Activated CD8-positive, alpha-beta memory T cell treated with anti-CD3 and anti-CD28 coated beads, Interleukin-2, amount 10 ng/mL, durations not matched to agents 7 days and 5 days (primary cell): ENCODE results near the gene TRA2A. TPM values are rescaled to one million over a fixed set of nuclear protein-coding genes. Genes with fewer than 3 reads are reported as not detected.
A peak's percentile ranks its signal among the peaks of the same experiment; 100 is the strongest.
"Not testable (repeated sequence)": the region's sequence is repeated elsewhere in the genome, so short reads cannot be mapped to it uniquely, and the experiment has no call there.

Experiments used
- ATAC-seq: fragments of 150-1000 bp; cut with Tn5 transposase; one replicate; pipeline ENCODE4 v1.10.0; 2021; ENCODE audit warnings: moderate library complexity
- CTCF ChIA-PET: fragments of 350-600 bp; sonication (Branson Sonifier 250); formaldehyde crosslinking; loops from one replicate; lab custom pipeline; 2021; ENCODE audit warnings: antibody characterized with exemption; lab: Charles Lee
- DNase-seq: peaks from one replicate; pipeline ENCODE4 v3.0.0-alpha.2; 2020
- H3K27ac Mint-ChIP-seq: one replicate; pipeline ENCODE4 v1.8.0; 2021; ENCODE audit warnings: mild to moderate bottlenecking, mixed read lengths
- H3K27me3 Mint-ChIP-seq: one replicate; pipeline ENCODE4 v1.8.0; 2021; ENCODE audit warnings: mixed read lengths
- H3K36me3 Mint-ChIP-seq: one replicate; pipeline ENCODE4 v1.8.0; 2021; ENCODE audit warnings: mild to moderate bottlenecking, mixed read lengths
- H3K4me1 Mint-ChIP-seq: one replicate; pipeline ENCODE4 v1.8.0; 2021; ENCODE audit warnings: mixed read lengths
- H3K4me3 Mint-ChIP-seq: one replicate; pipeline ENCODE4 v1.8.0; 2021; ENCODE audit warnings: mild to moderate bottlenecking, moderate library complexity, mixed read lengths
- H3K9me3 Mint-ChIP-seq: one replicate; pipeline ENCODE4 v1.8.0; 2022; ENCODE audit warnings: low read depth, mixed read lengths
- total RNA-seq, 2 experiments: library from RNA; stranded (reverse); gene quantifications; one replicate each; pipeline ENCODE4 v1.2.3, GENCODE V29; 2021

TRA2A gene
- total RNA-seq, 2 experiments from 2014 or later = 108 to 113 TPM

DNA sequence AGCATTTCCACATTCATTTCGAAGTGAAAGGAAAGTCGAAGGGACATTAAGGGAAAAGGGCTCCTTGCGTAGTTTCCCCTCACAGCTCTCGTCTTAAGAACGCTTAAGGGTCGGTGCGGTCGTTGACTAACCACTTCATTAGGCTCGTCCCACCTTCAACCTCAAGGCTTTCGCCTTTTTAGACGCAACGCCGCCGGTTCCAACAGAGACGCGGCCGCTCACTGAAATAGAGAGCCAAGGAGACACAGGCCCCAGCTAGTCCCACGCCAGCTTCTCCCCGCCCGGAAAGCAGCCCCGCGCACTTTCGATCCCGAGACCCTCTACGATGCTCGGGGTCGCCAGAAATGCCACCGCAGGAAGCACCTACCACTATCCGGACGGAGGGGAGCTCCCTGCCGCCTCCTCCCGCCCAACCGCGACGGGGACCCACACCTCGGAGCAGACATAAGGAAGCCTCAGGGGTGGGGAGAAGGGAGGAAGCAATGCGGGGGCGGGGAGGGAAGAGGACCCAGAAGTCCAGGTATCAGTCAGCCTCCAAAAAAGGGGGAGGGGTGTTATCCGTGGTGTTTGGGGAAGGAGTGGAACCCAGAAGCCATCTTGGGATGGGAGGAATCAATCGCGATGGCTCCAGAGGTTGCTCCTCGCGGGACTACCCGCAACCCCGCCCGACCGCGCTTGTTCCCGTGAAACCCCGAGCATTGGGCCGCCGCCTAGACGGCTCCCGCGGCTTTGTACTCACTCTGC, 559 bp downstream of the TRA2A start:
- Mint-ChIP-seq H3K27ac (peak overlapping the region; percentile 100), H3K4me3 (peak overlapping the region; percentile 96), H3K27me3 (no peaks in the 10 kb centered on the region), H3K36me3 (peaks cover 18% of the 10 kb centered on the region), H3K9me3 (no peaks in the 10 kb centered on the region), H3K4me1 (peaks cover 40% of the 10 kb centered on the region)
- CTCF ChIA-PET = interaction anchor here (0.8 to 2.4 kb wide), 6 partner anchors 9 to 258 kb away, joined by 3 to 14 read pairs (median 5); no protein-coding TSS in a partner anchor
- DNase-seq (peak; percentile 75), ATAC-seq (peak; percentile 53)

DNA sequence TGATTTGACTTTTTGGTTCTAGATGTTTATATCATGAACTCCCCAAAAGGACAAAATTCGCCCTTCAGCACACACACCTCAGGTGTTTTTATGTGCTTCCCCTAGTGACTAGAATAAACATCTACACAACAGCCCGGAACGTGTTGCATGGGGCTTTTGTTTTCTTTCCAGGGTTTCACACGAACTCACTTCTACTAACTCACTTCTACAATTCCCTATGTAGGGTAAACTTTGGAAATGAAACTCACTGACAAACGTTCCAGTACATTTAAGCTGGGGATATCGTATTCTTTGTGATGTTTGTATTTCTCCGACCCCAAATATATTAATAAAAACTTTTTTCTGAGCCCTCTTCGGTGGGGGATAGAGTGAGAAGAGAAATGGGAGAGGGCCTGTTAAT, 1.4 kb downstream of the TRA2A start:
- Mint-ChIP-seq H3K4me3 (peak overlapping the region; percentile 96), H3K36me3 (peaks cover 18% of the 10 kb centered on the region), H3K27me3 (no peaks in the 10 kb centered on the region), H3K4me1 (peaks cover 45% of the 10 kb centered on the region), H3K27ac (peak overlapping the region; percentile 100), H3K9me3 (no peaks in the 10 kb centered on the region)
- CTCF ChIA-PET = interaction anchor here (1.0 to 2.4 kb wide), 5 partner anchors 10 to 257 kb away, joined by 3 to 14 read pairs (median 6); no protein-coding TSS in a partner anchor
- peak; percentile 35 for ATAC-seq
- peak; percentile 66 for DNase-seq

DNA sequence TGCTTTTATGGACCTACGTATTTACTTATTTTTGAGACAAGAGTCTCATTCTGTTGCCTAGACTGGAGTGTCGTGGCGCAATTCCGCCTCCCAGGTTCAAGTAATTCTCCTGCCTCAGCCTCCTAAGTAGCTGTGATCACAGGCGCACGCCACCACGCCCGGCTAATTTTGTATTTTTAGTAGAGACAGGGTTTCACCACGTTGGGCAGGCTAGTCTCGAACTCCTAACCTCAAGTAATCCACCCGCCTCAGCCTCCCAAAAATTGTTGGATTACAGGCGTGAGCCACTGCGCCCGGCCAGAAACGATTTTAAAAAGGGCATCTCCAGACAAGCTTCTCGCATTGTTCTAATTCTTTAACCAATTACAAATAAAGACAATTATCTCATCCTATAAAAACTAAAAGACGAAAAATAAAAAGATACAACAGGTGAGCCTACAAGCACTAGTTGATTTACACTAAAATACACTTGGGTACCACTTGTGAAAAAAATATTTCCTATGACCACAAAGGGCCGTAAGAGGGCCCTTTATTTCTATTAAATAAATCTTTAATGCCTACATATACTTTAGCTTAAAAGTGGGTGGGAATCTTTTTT, 2.4 kb downstream of the TRA2A start:
- H3K36me3 Mint-ChIP-seq = peaks cover 20% of the 10 kb centered on the region
- peak overlapping the region; percentile 96 for H3K4me3 Mint-ChIP-seq
- H3K4me1 Mint-ChIP-seq = peaks cover 50% of the 10 kb centered on the region
- no peaks in the 10 kb centered on the region for H3K9me3 Mint-ChIP-seq
- no peak for DNase-seq
- no peak for ATAC-seq
- CTCF ChIA-PET = interaction anchor here (0.6 to 1.8 kb wide), 9 partner anchors 9 to 637 kb away, joined by 3 to 7 read pairs (median 3); no protein-coding TSS in a partner anchor
- H3K27ac Mint-ChIP-seq = no peak overlapping the region
- no peaks in the 10 kb centered on the region for H3K27me3 Mint-ChIP-seq

DNA sequence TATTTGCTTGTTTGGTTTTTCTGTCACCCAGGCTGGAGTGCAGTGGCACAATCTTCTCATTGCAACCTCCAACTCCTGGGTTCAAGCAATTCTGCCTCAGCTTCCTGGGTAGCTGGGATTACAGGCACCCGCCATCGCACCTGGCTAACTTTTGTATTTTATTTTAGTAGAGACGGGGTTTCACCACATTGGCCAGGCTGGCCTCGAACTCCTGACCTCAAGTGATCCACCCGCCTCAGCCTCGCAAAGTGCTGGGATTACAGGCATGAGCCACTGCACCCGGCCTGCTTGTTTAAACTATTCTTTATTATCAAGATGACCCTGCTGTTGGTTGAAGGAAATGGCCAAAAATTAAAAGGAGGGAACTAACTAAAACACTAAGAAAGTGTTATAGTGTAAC, 6.2 kb downstream of the TRA2A start:
- H3K4me3 Mint-ChIP-seq, CTCF ChIA-PET: not testable (repeated sequence)
- peaks cover 41% of the 10 kb centered on the region for H3K36me3 Mint-ChIP-seq

DNA sequence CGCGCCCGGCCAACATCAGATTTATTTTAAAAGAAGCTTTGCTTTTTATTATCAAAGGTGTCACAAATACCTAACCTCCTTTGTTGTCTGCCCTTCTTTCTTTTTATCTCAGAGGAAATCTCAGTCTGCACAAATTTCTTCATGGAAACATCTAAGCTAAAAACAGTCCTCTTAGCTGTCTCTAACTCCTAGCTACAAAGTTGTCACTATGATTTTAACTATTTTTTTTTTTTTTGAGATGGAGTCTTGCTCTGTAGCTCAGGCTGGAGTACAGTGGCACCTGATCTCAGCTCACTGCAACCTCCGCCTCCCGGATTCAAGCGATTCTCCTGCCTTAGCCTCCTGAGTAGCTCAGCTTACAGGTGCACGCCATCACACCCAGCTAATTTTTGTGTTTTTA, 7.3 kb downstream of the TRA2A start:
- Mint-ChIP-seq H3K27ac (no peak overlapping the region), H3K27me3 (no peaks in the 10 kb centered on the region), H3K36me3 (peaks cover 42% of the 10 kb centered on the region), H3K4me3 (no peak overlapping the region), H3K4me1 (peaks cover 56% of the 10 kb centered on the region), H3K9me3 (no peaks in the 10 kb centered on the region)
- no peak for DNase-seq
- no peak for ATAC-seq
- CTCF ChIA-PET = interaction anchor here (0.9 to 3.0 kb wide), 3 partner anchors 21 to 252 kb away, joined by 4 to 11 read pairs (median 4); no protein-coding TSS in a partner anchor

More for the DNA sequence above, 6.2 kb downstream of the TRA2A start:
- not testable (repeated sequence) for H3K27me3 Mint-ChIP-seq, DNase-seq, ATAC-seq, H3K9me3 Mint-ChIP-seq
- Mint-ChIP-seq H3K4me1 (peaks cover 64% of the 10 kb centered on the region), H3K27ac (peak overlapping the region; percentile 36)

DNA sequence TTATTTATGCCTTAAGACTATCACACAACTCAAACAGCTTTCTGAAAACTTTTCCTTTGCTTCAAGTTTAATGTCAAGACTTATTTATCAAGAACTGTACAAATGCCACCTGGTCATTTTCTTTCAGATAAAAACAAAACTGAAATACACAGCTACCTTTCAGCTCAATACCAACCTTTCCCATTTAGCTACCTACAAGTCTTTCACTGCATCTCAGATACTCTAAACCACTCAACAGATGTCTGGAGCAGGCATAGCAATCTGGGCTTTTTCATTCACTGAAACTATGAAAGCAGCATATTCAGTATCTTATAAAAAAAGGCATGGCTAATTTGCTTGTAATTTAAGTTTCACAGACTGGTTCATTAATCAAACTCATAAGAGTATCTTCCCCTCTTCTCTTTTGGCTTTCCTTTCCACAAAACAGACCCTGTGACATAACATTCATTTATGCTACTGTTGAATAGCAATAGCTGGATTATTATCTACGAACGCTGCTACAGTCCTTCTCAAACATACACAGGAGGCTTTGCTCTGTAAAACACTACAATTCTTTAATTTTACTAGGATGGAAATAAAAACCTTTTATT, 8.2 kb downstream of the TRA2A start:
- no peak for ATAC-seq
- Mint-ChIP-seq H3K4me1 (peaks cover 47% of the 10 kb centered on the region), H3K27ac (no peak overlapping the region), H3K27me3 (no peaks in the 10 kb centered on the region), H3K36me3 (peaks cover 43% of the 10 kb centered on the region), H3K4me3 (no peak overlapping the region), H3K9me3 (no peaks in the 10 kb centered on the region)
- DNase-seq = no peak
- CTCF ChIA-PET = interaction anchor here (1.1 to 3.0 kb wide), 3 partner anchors 9 to 251 kb away, joined by 4 to 11 read pairs (median 4); no protein-coding TSS in a partner anchor

DNA sequence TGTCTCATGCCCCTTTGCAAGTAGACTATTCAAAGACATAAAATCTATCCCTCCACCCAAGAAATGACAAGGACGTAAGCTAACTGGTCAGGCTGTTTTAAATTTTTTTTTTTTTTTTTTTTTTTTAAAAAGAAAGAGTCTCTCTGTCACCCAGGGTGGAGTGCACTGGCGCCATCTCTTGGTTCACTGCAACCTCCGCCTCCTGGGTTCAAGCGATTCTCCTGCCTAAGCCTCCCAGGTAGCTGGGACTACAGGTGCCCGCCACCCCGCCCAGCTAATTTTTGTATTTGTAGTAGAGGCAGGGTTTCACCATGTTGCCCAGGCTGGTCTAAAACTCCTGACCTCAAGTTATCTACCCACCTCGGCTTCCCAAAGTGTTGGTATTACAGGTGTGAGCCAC, 11.2 kb downstream of the TRA2A start:
- ATAC-seq = no peak
- Mint-ChIP-seq H3K27ac (no peak overlapping the region), H3K9me3 (no peaks in the 10 kb centered on the region), H3K36me3 (peaks cover 68% of the 10 kb centered on the region), H3K4me1 (peaks cover 35% of the 10 kb centered on the region), H3K27me3 (no peaks in the 10 kb centered on the region), H3K4me3 (no peak overlapping the region)
- CTCF ChIA-PET = interaction anchor here (0.7 to 1.7 kb wide), 6 partner anchors 8 to 284 kb away, joined by 3 to 5 read pairs (median 3); partner anchors contain the start of gene MALSU1
- no peak for DNase-seq

DNA sequence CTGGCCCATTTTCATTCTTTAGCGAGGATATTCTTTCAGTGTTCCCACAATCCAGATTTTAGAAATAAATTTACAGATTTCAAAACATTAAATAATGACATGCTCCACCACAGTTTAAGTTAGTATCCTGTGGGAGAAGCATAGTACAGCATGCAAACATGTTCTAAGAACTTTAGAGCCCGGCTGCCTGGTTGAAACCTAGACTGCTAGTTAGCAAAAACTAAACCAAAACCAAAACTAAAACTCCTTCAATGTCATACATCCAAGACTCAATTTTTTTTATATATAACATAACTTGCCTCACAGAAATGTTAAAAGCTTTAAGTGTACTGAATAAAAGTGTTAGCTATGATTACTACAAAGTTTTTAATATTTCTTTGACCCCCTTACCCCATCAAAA, 17.0 kb downstream of the TRA2A start:
- peaks cover 73% of the 10 kb centered on the region for H3K36me3 Mint-ChIP-seq
- no peaks in the 10 kb centered on the region for H3K9me3 Mint-ChIP-seq
- CTCF ChIA-PET = interaction anchor here (0.6 to 1.7 kb wide), 5 partner anchors 9 to 1080 kb away, joined by 3 to 4 read pairs (median 3); no protein-coding TSS in a partner anchor
- H3K4me3 Mint-ChIP-seq = peak overlapping the region; percentile 22
- no peaks in the 10 kb centered on the region for H3K27me3 Mint-ChIP-seq
- H3K27ac Mint-ChIP-seq = peak overlapping the region; percentile 84
- peak; percentile 51 for DNase-seq
- H3K4me1 Mint-ChIP-seq = peaks cover 20% of the 10 kb centered on the region
- ATAC-seq = peak; percentile 79

DNA sequence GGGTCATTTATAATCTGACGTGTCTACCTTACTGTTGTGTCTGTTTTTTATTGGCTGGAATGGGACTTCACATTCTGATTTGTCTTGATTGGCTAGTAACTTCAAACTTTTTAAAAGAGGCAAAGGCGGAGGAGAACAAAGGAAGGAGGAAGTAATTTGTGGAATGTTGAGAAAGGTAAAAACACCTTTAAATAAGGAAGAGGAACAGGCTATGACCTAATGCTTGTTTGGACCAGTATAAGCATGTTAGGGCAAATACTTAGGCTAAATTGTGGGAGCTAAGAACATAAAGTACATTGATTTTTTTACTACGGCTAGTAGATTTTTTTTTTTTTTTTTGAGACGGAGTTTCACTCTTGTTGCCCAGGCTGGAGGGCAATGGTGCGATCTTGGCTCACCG, 18.0 kb downstream of the TRA2A start:
- not testable (repeated sequence) for DNase-seq, H3K4me3 Mint-ChIP-seq, H3K27ac Mint-ChIP-seq, ATAC-seq, H3K27me3 Mint-ChIP-seq, H3K9me3 Mint-ChIP-seq
- H3K36me3 Mint-ChIP-seq = peaks cover 72% of the 10 kb centered on the region
- H3K4me1 Mint-ChIP-seq = peaks cover 20% of the 10 kb centered on the region
- CTCF ChIA-PET = interaction anchor here (0.8 to 1.7 kb wide), 2 partner anchors 26 to 32 kb away, joined by 3 to 4 read pairs; no protein-coding TSS in a partner anchor

DNA sequence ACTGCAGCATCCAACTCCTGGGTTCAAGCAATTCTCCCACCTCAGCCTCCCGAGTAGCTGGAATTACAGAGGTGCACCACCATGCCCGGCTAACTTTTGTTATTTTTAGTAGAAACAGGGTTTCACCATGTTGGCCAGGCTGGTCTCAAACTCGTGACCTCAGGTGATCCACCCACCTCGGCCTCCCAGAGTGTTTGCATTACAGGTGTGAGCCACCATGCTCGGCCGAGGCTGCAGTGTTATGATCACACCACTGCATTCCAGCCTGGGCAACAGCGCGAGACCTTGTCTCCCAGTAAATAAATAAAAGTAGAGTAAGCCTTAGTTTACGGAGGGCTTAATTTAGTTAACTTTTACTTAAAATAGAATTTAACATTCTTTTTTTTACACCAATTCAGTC, 37.8 kb downstream of the TRA2A start:
- H3K4me1 Mint-ChIP-seq = peaks cover 5% of the 10 kb centered on the region
- no peaks in the 10 kb centered on the region for H3K27me3 Mint-ChIP-seq
- H3K27ac Mint-ChIP-seq = no peak overlapping the region
- no peak overlapping the region for H3K4me3 Mint-ChIP-seq
- no peaks in the 10 kb centered on the region for H3K9me3 Mint-ChIP-seq
- CTCF ChIA-PET = no interaction called here
- DNase-seq (no peak), ATAC-seq (no peak)
- H3K36me3 Mint-ChIP-seq = peaks cover 5% of the 10 kb centered on the region

DNA sequence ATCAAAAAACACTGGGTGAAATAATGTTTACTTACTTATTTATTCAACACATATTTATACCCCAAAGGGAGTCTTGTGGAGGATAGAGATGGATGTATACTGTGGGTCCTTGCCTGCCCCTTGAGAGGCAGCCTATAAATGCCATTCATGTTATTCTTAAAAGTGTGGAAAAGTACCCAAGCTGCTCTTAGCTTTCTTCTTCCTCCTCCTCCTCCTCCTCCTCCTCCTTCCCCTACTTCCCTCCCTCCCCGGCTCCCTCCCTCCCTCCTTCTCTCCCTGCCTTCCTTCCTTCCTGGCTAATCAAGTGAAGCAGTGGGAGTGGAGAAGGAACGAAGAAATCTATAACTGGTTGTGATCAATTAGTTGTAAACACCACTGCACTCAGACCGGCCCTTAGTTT, 40.3 kb downstream of the TRA2A start:
- CTCF ChIA-PET = interaction anchor here (0.7 to 1.6 kb wide), 2 partner anchors 213 to 219 kb away, joined by 3 read pairs; no protein-coding TSS in a partner anchor
- H3K36me3 Mint-ChIP-seq = peaks cover 2% of the 10 kb centered on the region
- no peak overlapping the region for H3K27ac Mint-ChIP-seq
- no peaks in the 10 kb centered on the region for H3K9me3 Mint-ChIP-seq
- peak overlapping the region; percentile 82 for H3K4me3 Mint-ChIP-seq
- H3K27me3 Mint-ChIP-seq = no peaks in the 10 kb centered on the region
- DNase-seq (no peak), ATAC-seq (no peak)
- H3K4me1 Mint-ChIP-seq = peaks cover 5% of the 10 kb centered on the region

DNA sequence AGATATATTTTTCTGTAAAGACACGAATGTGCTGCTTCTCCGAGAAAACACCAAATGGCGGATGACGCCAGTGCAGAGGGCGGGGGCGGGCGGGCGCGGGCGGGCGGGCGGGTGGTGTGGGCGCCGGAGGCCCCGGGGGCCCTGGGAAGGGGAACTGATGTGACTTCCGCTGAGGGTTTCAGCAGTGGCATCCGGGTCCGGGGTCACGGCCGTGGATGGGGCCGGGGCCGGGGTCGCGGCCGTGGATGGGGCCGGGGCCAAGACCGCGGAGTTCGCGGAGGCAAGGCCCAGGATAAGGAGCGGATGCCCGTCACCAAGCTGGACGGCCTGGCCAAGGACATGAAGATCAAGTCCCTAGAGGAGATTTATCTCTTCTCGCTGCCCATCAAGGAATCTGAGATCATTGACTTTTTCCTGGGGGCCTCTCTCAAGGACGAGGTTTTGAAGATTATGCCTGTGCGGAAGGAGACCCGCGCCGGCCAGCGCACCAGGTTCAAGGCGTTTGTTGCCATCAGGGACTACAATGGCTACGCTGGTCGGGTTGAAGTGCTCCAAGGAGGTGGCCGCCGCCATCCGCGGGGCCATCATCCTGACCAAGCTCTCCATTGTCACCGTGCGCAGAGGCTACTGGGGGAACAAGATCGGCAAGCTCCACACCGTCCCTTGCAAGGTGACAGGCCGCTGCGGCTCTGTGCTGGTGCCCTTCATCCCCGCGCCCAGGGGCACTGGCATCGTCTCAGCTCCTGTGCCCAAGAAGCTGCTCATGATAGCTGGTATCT, 41.2 kb downstream of the TRA2A start:
- peak overlapping the region; percentile 85 for H3K27ac Mint-ChIP-seq
- H3K27me3 Mint-ChIP-seq = peaks cover 4% of the 10 kb centered on the region
- CTCF ChIA-PET = interaction anchor here (0.7 to 1.6 kb wide), 6 partner anchors 17 to 218 kb away, joined by 3 to 4 read pairs (median 3); partner anchors contain the start of gene IGF2BP3
- ATAC-seq = peak; percentile 92
- DNase-seq = peak; percentile 74
- no peaks in the 10 kb centered on the region for H3K9me3 Mint-ChIP-seq
- H3K36me3 Mint-ChIP-seq = peaks cover 2% of the 10 kb centered on the region
- H3K4me1 Mint-ChIP-seq = peaks cover 5% of the 10 kb centered on the region
- peak overlapping the region; percentile 82 for H3K4me3 Mint-ChIP-seq
